ENCODE data around the gene CACNA2D1. TPM values are rescaled to one million over a fixed set of nuclear protein-coding genes. Genes with fewer than 3 reads are reported as not detected.

Gene CACNA2D1
- total RNA-seq, 1 donor from 2014 or later, result 116 TPM

DNA sequence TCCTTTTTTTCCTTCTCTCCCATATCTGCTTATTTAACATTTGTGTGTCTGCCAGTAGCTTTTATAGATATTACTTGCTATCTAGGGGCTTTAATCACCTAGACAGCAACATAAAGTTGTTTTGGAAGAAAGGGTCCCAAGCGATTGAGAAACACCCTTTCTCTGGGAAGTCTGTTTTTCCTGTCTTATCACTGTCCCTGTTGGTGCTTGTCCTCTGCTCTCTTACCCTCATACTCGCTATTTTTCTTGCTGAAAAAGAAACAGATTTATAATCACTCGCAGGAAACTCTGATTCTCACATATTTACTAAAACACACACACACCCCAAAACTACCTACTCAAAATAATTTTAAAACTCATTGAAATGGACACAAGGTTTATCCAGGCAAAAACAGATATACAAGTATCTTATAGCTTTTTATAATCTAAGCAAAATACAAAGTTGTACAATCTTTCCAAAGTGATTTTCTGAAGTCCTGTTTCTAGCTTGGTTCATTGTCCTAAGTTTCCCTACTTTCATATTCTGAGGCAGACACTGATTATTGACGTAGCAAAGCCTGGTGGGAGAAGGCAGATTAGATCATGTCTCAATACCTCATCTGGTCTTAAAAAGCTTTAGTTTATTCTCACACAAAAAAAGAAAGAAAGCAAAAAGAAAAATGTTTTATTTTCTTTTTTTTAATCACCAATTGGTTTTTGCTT is 157.3 kb downstream of the CACNA2D1 start:
- Histone ChIP-seq H3K27ac (ENCODE audit: low read depth, low read length) (peak overlapping the region; percentile 44), H3K4me1 (ENCODE audit: control insufficient read depth in 3 of 3, insufficient read depth in 3 of 3, low read length in 3 of 3) (peaks cover 4 to 6% (median 6%) of the 10 kb centered on the region in 3 donors), H3K4me3 (ENCODE audit: low read length in 3 of 3) (peak overlapping the region in 1 of 3 donors; percentile 31), H3K9me3 (ENCODE audit: control insufficient read depth in 3 of 3, low read length in 3 of 3) (no peaks in the 10 kb centered on the region), H3K36me3 (ENCODE audit: control insufficient read depth in 3 of 3, insufficient read depth in 3 of 3, low read length in 3 of 3) (no peaks in the 10 kb centered on the region), H3K27me3 (ENCODE audit: control insufficient read depth in 3 of 3, insufficient read depth in 3 of 3, low read length in 3 of 3) (no peaks in the 10 kb centered on the region), H3K9ac (ENCODE audit: low read depth in 1 of 3, low read length in 3 of 3) (no peak overlapping the region)

DNA sequence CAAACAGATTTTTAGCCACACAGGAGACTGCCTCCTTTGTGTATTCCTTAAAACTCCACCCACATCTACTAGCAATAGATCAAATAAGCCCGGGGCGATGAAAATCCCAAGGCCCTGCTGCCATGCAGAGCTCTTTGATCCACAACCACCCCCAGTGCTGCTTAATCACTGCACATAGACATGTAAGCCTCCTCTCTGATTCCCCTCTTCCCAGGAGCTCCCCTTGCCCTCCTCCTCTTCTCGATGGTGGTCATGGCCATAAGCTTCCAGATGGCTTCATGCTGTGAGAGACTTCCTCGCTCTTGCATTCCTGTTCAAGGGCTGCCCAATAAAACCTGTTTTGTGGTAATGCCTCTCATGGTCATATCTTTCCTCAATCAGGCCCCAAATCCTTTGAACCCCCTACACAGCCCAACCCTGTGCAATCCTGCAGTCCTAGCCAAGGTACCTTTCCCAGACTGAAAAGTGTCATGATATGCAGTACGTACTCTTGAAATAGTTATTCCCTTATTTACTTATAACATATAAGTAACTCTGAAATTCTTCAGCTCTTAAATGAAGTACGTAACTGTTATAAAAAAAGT is 158.5 kb downstream of the CACNA2D1 start:
- no peak overlapping the region for H3K4me3 ChIP-seq (ENCODE audit: low read length in 3 of 3)
- H3K27ac ChIP-seq (ENCODE audit: low read depth, low read length), result no peak overlapping the region
- no peaks in the 10 kb centered on the region for H3K36me3 ChIP-seq (ENCODE audit: control insufficient read depth in 3 of 3, insufficient read depth in 3 of 3, low read length in 3 of 3)
- H3K9me3 ChIP-seq (ENCODE audit: control insufficient read depth in 3 of 3, low read length in 3 of 3), result no peaks in the 10 kb centered on the region
- no peaks in the 10 kb centered on the region for H3K27me3 ChIP-seq (ENCODE audit: control insufficient read depth in 3 of 3, insufficient read depth in 3 of 3, low read length in 3 of 3)
- no peak overlapping the region for H3K9ac ChIP-seq (ENCODE audit: low read depth in 1 of 3, low read length in 3 of 3)
- peaks cover 4 to 6% (median 6%) of the 10 kb centered on the region in 3 donors for H3K4me1 ChIP-seq (ENCODE audit: control insufficient read depth in 3 of 3, insufficient read depth in 3 of 3, low read length in 3 of 3)

GRCh38 chr7:82275342-82275741 is 168.2 kb downstream of the CACNA2D1 start:
- no peaks in the 10 kb centered on the region for H3K27me3 ChIP-seq (ENCODE audit: control insufficient read depth in 3 of 3, insufficient read depth in 3 of 3, low read length in 3 of 3)

DNA sequence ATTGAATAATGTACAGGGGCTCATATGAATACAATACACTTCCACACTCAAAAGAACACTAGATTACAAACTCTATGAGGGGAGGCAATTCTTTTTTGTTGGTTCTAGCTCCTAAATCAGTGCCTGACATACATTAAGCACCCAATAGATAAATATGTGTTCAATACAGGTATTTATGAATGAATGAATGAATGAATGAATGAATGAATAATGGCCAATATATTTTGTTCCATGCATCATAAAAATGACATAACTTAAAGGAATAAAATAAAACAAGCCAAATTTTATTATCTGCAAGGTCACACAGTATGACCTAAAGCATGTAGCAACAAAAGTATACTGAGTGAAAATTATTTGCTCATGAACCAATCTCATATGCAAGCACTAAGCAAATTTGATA is 168.9 kb downstream of the CACNA2D1 start:
- Histone ChIP-seq H3K4me1 (ENCODE audit: control insufficient read depth in 3 of 3, insufficient read depth in 3 of 3, low read length in 3 of 3) (peaks cover 0 to 6% (median 5%) of the 10 kb centered on the region in 3 donors), H3K27ac (ENCODE audit: low read depth, low read length) (no peak overlapping the region), H3K4me3 (ENCODE audit: low read length in 3 of 3) (no peak overlapping the region), H3K36me3 (ENCODE audit: control insufficient read depth in 3 of 3, insufficient read depth in 3 of 3, low read length in 3 of 3) (no peaks in the 10 kb centered on the region), H3K27me3 (ENCODE audit: control insufficient read depth in 3 of 3, insufficient read depth in 3 of 3, low read length in 3 of 3) (no peaks in the 10 kb centered on the region), H3K9ac (ENCODE audit: low read depth in 1 of 3, low read length in 3 of 3) (no peak overlapping the region), H3K9me3 (ENCODE audit: control insufficient read depth in 3 of 3, low read length in 3 of 3) (no peaks in the 10 kb centered on the region)

More at GRCh38 chr7:82275342-82275741, 168.2 kb downstream of the CACNA2D1 start:
- no peaks in the 10 kb centered on the region for H3K9me3 ChIP-seq (ENCODE audit: control insufficient read depth in 3 of 3, low read length in 3 of 3)
- no peak overlapping the region for H3K9ac ChIP-seq (ENCODE audit: low read depth in 1 of 3, low read length in 3 of 3)
- no peak overlapping the region for H3K27ac ChIP-seq (ENCODE audit: low read depth, low read length)
- H3K4me1 ChIP-seq (ENCODE audit: control insufficient read depth in 3 of 3, insufficient read depth in 3 of 3, low read length in 3 of 3), result no peaks in the 10 kb centered on the region
- no peaks in the 10 kb centered on the region for H3K36me3 ChIP-seq (ENCODE audit: control insufficient read depth in 3 of 3, insufficient read depth in 3 of 3, low read length in 3 of 3)
- no peak overlapping the region for H3K4me3 ChIP-seq (ENCODE audit: low read length in 3 of 3)

DNA sequence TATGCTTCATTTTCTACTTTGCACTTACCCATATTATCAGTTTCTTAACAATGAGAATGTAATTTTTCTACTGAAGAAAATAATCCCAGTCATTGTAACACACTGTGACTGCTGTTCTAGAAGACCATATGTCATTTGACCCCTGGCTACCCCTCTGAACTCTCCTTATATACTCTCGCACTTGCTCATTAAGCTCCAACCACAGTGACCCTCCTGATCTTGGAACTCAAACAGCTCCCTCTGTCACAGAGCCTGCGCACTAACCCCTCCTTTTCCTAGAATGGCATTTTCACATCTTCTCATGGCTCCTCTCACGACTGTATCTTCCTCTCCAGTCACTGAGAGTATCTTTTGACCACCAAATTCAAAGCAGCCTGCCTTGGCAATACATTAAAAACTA is 169.7 kb downstream of the CACNA2D1 start:
- Histone ChIP-seq H3K36me3 (ENCODE audit: control insufficient read depth in 3 of 3, insufficient read depth in 3 of 3, low read length in 3 of 3) (no peaks in the 10 kb centered on the region), H3K4me3 (ENCODE audit: low read length in 3 of 3) (no peak overlapping the region), H3K9me3 (ENCODE audit: control insufficient read depth in 3 of 3, low read length in 3 of 3) (no peaks in the 10 kb centered on the region), H3K27ac (ENCODE audit: low read depth, low read length) (no peak overlapping the region), H3K27me3 (ENCODE audit: control insufficient read depth in 3 of 3, insufficient read depth in 3 of 3, low read length in 3 of 3) (no peaks in the 10 kb centered on the region), H3K4me1 (ENCODE audit: control insufficient read depth in 3 of 3, insufficient read depth in 3 of 3, low read length in 3 of 3) (peaks cover 0 to 10% (median 6%) of the 10 kb centered on the region in 3 donors), H3K9ac (ENCODE audit: low read depth in 1 of 3, low read length in 3 of 3) (no peak overlapping the region)

DNA sequence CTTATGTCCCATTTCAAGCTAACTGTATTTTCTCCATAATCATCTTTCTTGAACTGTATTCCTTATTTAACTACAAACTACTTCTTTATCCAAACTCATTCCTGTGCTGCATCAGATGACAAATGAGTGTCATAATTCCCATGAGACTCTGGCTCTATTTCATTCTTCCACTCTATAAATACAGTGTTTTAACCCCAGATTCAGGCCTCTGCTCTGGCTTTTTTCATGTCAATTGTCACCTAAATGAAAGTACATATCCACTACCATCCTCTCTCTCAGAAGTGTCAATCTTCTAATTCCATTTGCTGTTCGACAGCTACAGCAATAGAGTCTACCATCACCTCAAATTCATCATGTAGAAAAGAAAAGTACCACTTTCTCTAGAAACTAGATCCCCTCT is 172.7 kb downstream of the CACNA2D1 start:
- H3K9me3 ChIP-seq (ENCODE audit: control insufficient read depth in 3 of 3, low read length in 3 of 3), result no peaks in the 10 kb centered on the region
- no peak overlapping the region for H3K9ac ChIP-seq (ENCODE audit: low read depth in 1 of 3, low read length in 3 of 3)
- H3K27ac ChIP-seq (ENCODE audit: low read depth, low read length), result no peak overlapping the region
- no peaks in the 10 kb centered on the region for H3K27me3 ChIP-seq (ENCODE audit: control insufficient read depth in 3 of 3, insufficient read depth in 3 of 3, low read length in 3 of 3)
- H3K4me3 ChIP-seq (ENCODE audit: low read length in 3 of 3), result no peak overlapping the region
- H3K4me1 ChIP-seq (ENCODE audit: control insufficient read depth in 3 of 3, insufficient read depth in 3 of 3, low read length in 3 of 3), result peaks cover 2 to 13% (median 6%) of the 10 kb centered on the region in 3 donors
- H3K36me3 ChIP-seq (ENCODE audit: control insufficient read depth in 3 of 3, insufficient read depth in 3 of 3, low read length in 3 of 3), result no peaks in the 10 kb centered on the region

- Histone ChIP-seq H3K4me3 (ENCODE audit: low read length in 3 of 3) (no peak overlapping the region), H3K36me3 (ENCODE audit: control insufficient read depth in 3 of 3, insufficient read depth in 3 of 3, low read length in 3 of 3) (no peaks in the 10 kb centered on the region), H3K9me3 (ENCODE audit: control insufficient read depth in 3 of 3, low read length in 3 of 3) (no peaks in the 10 kb centered on the region), H3K9ac (ENCODE audit: low read depth in 1 of 3, low read length in 3 of 3) (no peak overlapping the region), H3K27me3 (ENCODE audit: control insufficient read depth in 3 of 3, insufficient read depth in 3 of 3, low read length in 3 of 3) (no peaks in the 10 kb centered on the region), H3K4me1 (ENCODE audit: control insufficient read depth in 3 of 3, insufficient read depth in 3 of 3, low read length in 3 of 3) (peaks cover 2 to 13% (median 6%) of the 10 kb centered on the region in 3 donors), H3K27ac (ENCODE audit: low read depth, low read length) (no peak overlapping the region)
These were observed 174.9 kb downstream of the CACNA2D1 start for GRCh38 chr7:82268632-82269031.

- Histone ChIP-seq H3K4me3 (ENCODE audit: low read length in 3 of 3) (no peak overlapping the region), H3K9ac (ENCODE audit: low read depth in 1 of 3, low read length in 3 of 3) (no peak overlapping the region), H3K36me3 (ENCODE audit: control insufficient read depth in 3 of 3, insufficient read depth in 3 of 3, low read length in 3 of 3) (no peaks in the 10 kb centered on the region), H3K27ac (ENCODE audit: low read depth, low read length) (no peak overlapping the region), H3K27me3 (ENCODE audit: control insufficient read depth in 3 of 3, insufficient read depth in 3 of 3, low read length in 3 of 3) (no peaks in the 10 kb centered on the region), H3K4me1 (ENCODE audit: control insufficient read depth in 3 of 3, insufficient read depth in 3 of 3, low read length in 3 of 3) (peaks cover 2 to 13% (median 6%) of the 10 kb centered on the region in 3 donors), H3K9me3 (ENCODE audit: control insufficient read depth in 3 of 3, low read length in 3 of 3) (no peaks in the 10 kb centered on the region)
These were observed 177.5 kb downstream of the CACNA2D1 start for GRCh38 chr7:82266081-82266480.

- Histone ChIP-seq H3K27ac (ENCODE audit: low read depth, low read length) (no peak overlapping the region), H3K9me3 (ENCODE audit: control insufficient read depth in 3 of 3, low read length in 3 of 3) (no peaks in the 10 kb centered on the region), H3K36me3 (ENCODE audit: control insufficient read depth in 3 of 3, insufficient read depth in 3 of 3, low read length in 3 of 3) (no peaks in the 10 kb centered on the region), H3K4me1 (ENCODE audit: control insufficient read depth in 3 of 3, insufficient read depth in 3 of 3, low read length in 3 of 3) (peaks cover 1 to 10% (median 2%) of the 10 kb centered on the region in 3 donors), H3K27me3 (ENCODE audit: control insufficient read depth in 3 of 3, insufficient read depth in 3 of 3, low read length in 3 of 3) (no peaks in the 10 kb centered on the region), H3K9ac (ENCODE audit: low read depth in 1 of 3, low read length in 3 of 3) (no peak overlapping the region), H3K4me3 (ENCODE audit: low read length in 3 of 3) (no peak overlapping the region)
These were observed 178.7 kb downstream of the CACNA2D1 start for GRCh38 chr7:82264783-82265305.
